ENCODE results near the gene HACL1.

DNA sequence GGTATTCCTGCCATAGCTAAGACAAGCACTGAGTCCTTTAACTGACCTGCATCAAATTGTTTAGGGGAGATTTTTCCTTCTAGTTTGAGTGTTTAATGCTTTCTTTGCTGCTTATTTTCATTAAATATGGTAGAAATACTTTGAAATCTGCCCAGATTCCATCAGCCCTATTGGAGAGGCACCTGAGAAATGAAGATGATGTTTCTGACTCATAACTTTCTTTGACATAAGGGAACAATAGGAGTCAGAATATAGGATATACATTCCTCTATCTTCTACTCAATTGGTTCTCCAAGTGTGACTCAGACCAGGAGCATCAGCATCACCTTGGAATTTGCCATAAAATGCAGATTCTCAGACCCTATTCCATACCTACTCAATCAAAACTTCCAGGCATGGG is 27.6 kb upstream of the HACL1 start:
- no peak for TF ChIP-seq ZXDB (tag by site-specific recombination; IDR thresholded peaks at IDR 0.05)
- no peak for TF ChIP-seq ZNF114 (tag by site-specific recombination; IDR thresholded peaks at IDR 0.05)
- TF ChIP-seq ZNF626 (tag by site-specific recombination; IDR thresholded peaks at IDR 0.05), result no peak
- TF ChIP-seq ZNF423 (tag by site-specific recombination; IDR thresholded peaks at IDR 0.05), result no peak
- TF ChIP-seq CTCF (tag by site-specific recombination; IDR thresholded peaks at IDR 0.05), result no peak
- TF ChIP-seq ZSCAN5A (tag by site-specific recombination; IDR thresholded peaks at IDR 0.05), result no peak

Measured in HEK293 (cell line).